IMR-90 (cell line): ENCODE measurements around the gene SLC24A3.

Experiments used
- CEBPB ChIP-seq: IDR thresholded peaks from 2 replicates; pipeline ENCODE4 v1.6.1; 2012; ENCODE audit warnings: low read depth, low read length, improper control_type of control experiment
- CHD1 ChIP-seq: IDR thresholded peaks from 2 replicates; pipeline ENCODE4 v1.6.1; 2012; ENCODE audit warnings: low read depth, low read length, improper control_type of control experiment
- CTCF ChIP-seq: conservative IDR thresholded peaks from 2 replicates; pipeline ENCODE4 v1.5.1; 2012; ENCODE audit warnings: mild to moderate bottlenecking, low read depth, low read length, improper control_type of control experiment
- MAZ ChIP-seq: IDR thresholded peaks from 2 replicates; pipeline ENCODE4 v1.6.1; 2012; ENCODE audit warnings: low read depth, mild to moderate bottlenecking, low read length, improper control_type of control experiment, moderate library complexity, borderline replicate concordance
- MXI1 ChIP-seq: IDR thresholded peaks from 2 replicates; pipeline ENCODE4 v1.6.1; 2012; ENCODE audit warnings: low read depth, mild to moderate bottlenecking, low read length, moderate library complexity, borderline replicate concordance
- POLR2A ChIP-seq: IDR thresholded peaks from 2 replicates; pipeline ENCODE4 v1.6.1; 2012; ENCODE audit warnings: mild to moderate bottlenecking, low read depth, low read length
- RAD21 ChIP-seq: IDR thresholded peaks from 2 replicates; pipeline ENCODE4 v1.6.1; 2012; ENCODE audit warnings: low read length, improper control_type of control experiment
- RFX5 ChIP-seq: IDR thresholded peaks from 2 replicates; pipeline ENCODE4 v1.8.0; 2012; ENCODE audit warnings: low read depth, mild to moderate bottlenecking, low read length, moderate library complexity
- SMC3 ChIP-seq: fragments of 150-350 bp; IDR thresholded peaks from 2 replicates; pipeline ENCODE4 v1.6.1; 2016; ENCODE audit warnings: low read depth, mild to moderate bottlenecking, antibody characterized with exemption, low read length, moderate library complexity
- USF2 ChIP-seq: fragments of 150-350 bp; IDR thresholded peaks from 2 replicates; pipeline ENCODE4 v1.6.1; 2017; ENCODE audit warnings: mild to moderate bottlenecking, antibody characterized with exemption, low read length, low read depth

- TF ChIP-seq CEBPB (no peak), CTCF (no peak), RAD21 (no peak), POLR2A (no peak), MXI1 (no peak), SMC3 (no peak), CHD1 (no peak), RFX5 (no peak), MAZ (no peak), USF2 (no peak)
These were observed 312.2 kb downstream of the SLC24A3 start for GRCh38 chr20:19524691-19525090.
